HepG2 (cell line): Measurements from ENCODE around the gene SLC20A1. TPM values are rescaled to one million over a fixed set of nuclear protein-coding genes. Genes with fewer than 3 reads are reported as not detected.

Source experiments
- AHDC1 ChIP-seq: sonication (generic); formaldehyde crosslinking; IDR thresholded peaks from 2 replicates; pipeline ENCODE4 v1.5.1; 2020; ENCODE audit warnings: mild to moderate bottlenecking, missing genetic modification reagents, borderline replicate concordance
- ARID5B ChIP-seq: IDR thresholded peaks from 2 replicates; pipeline ENCODE4 v1.4.0; 2020; ENCODE audit warnings: mild to moderate bottlenecking, missing genetic modification reagents
- ELF3 ChIP-seq: IDR thresholded peaks from 2 replicates; pipeline ENCODE4 v1.6.1; 2016; ENCODE audit warnings: missing genetic modification reagents, missing compliant biosample characterization
- ETV5 ChIP-seq: IDR thresholded peaks from 2 replicates; pipeline ENCODE4 v1.6.1; 2018; ENCODE audit warnings: missing biosample characterization, missing genetic modification reagents, inconsistent platforms, borderline replicate concordance
- FOXP4 ChIP-seq: sonication (generic); formaldehyde crosslinking; IDR thresholded peaks from 2 replicates; pipeline ENCODE4 v1.4.0; 2020; ENCODE audit warnings: missing genetic modification reagents
- GABPA ChIP-seq, 2 experiments: IDR thresholded peaks; 2 replicates each; pipeline ENCODE4 v1.6.1; 2011 to 2016; ENCODE audit warnings: low read depth in 2 of 2, low read length in 1 of 2, missing biosample characterization in 1 of 2, missing genetic modification characterization in 1 of 2
- GABPB1 ChIP-seq: IDR thresholded peaks from 2 replicates; pipeline ENCODE4 v1.6.1; 2016; ENCODE audit warnings: mild to moderate bottlenecking, missing genetic modification reagents, moderate library complexity, missing compliant biosample characterization
- MED1 ChIP-seq: sonication (generic); formaldehyde crosslinking; IDR thresholded peaks from 2 replicates; pipeline ENCODE4 v1.4.0; 2020; ENCODE audit warnings: missing genetic modification reagents
- POLR2G ChIP-seq: fragments of 200-400 bp; formaldehyde crosslinking; IDR thresholded peaks from 2 replicates; pipeline ENCODE4 v1.6.1; 2018; ENCODE audit warnings: mild to moderate bottlenecking, low read depth, low read length, moderate library complexity
- RXRB ChIP-seq: IDR thresholded peaks from 2 replicates; pipeline ENCODE4 v1.6.1; 2016; ENCODE audit warnings: borderline replicate concordance, missing genetic modification reagents, missing compliant biosample characterization
- ZNF256 ChIP-seq: sonication (generic); formaldehyde crosslinking; conservative IDR thresholded peaks from 2 replicates; pipeline ENCODE4 v1.4.0; 2020; ENCODE audit warnings: missing genetic modification reagents
- ZNF337 ChIP-seq: sonication (generic); formaldehyde crosslinking; IDR thresholded peaks from 2 replicates; pipeline ENCODE4 v1.5.1; 2020; ENCODE audit warnings: missing genetic modification reagents, low read depth, mild to moderate bottlenecking, borderline replicate concordance
- ZNF800 ChIP-seq: sonication (generic); formaldehyde crosslinking; IDR thresholded peaks from 2 replicates; pipeline ENCODE4 v1.4.0; 2020; ENCODE audit warnings: missing genetic modification reagents
- polyA plus RNA-seq, 8 experiments: library from polyadenylated mRNA; depleted of rRNA in 3 of 8; stranded (reverse) in 7 of 8; unstranded in 1 of 8; fragments of >200 nt; fragmentation: Illumina TruSeq in 4 of 8; extraction: Trizol in 4 of 8; gene quantifications; 2 replicates each; pipeline versions ENCODE4 v1.2.1 to v1.2.3, GENCODE V29; 2011 to 2016; ENCODE audit warnings: low read depth in 4 of 8, missing spikeins in 1 of 8, mixed read lengths in 1 of 8; ENCODE audit not compliant: insufficient read depth in 1 of 8
- total RNA-seq, 5 experiments: library from RNA; depleted of rRNA; stranded (reverse); fragments of >200 nt; fragmentation: Illumina TruSeq; extraction: Trizol; gene quantifications; 2 replicates each; pipeline ENCODE4 v1.2.3, GENCODE V29; 2016; ENCODE audit warnings: low read depth in 1 of 5

The SLC20A1 gene
- total and polyA plus RNA-seq, 2 of the 13 experiments (the other 11 are each of a cell fraction or from before 2014, with no cell fraction given), result 54.0 to 85.9 TPM

- peak; percentile 54; the same call in 1 of the 2 replicates for TF ChIP-seq AHDC1 (CRISPR knock-in tag)
- TF ChIP-seq FOXP4, result peak; percentile 72; the same call in 1 of the 2 replicates
- TF ChIP-seq MED1 (CRISPR knock-in tag), result peak; percentile 66
- no peak for TF ChIP-seq POLR2G
- TF ChIP-seq RXRB (CRISPR knock-in tag), result peak; percentile 33; the same call in 1 of the 2 replicates
- TF ChIP-seq GABPB1 (CRISPR knock-in tag), result peak; percentile 35; the same call in 1 of the 2 replicates
- TF ChIP-seq ETV5, result peak; percentile 45; the same call in 1 of the 2 replicates
- TF ChIP-seq GABPA (IDR thresholded peaks at IDR 0.05; ENCODE audit: low read depth, low read length), result no peak
- peak; percentile 80 for TF ChIP-seq GABPA (CRISPR knock-in tag; IDR thresholded peaks at IDR 0.05; ENCODE audit: low read depth)
- no peak for TF ChIP-seq ZNF337 (CRISPR knock-in tag)
- 0 out of 2 replicates have a peak, but pooled peaks have one; percentile 55 for TF ChIP-seq ELF3 (CRISPR knock-in tag)
- TF ChIP-seq ARID5B, result peak; percentile 54
- no peak for TF ChIP-seq ZNF256 (CRISPR knock-in tag)
- TF ChIP-seq ZNF800 (CRISPR knock-in tag), result 0 out of 2 replicates have a peak, but pooled peaks have one; percentile 22
Observed at GRCh38 chr2:112683550-112684414, 38.0 kb downstream of the SLC20A1 start (continued).
